Activated CD4-positive, alpha-beta T cell treated with anti-CD3 and anti-CD28 coated beads for 1 hour (primary cell): ENCODE data around the gene EEA1.

Experiments
- DNase-seq: peaks from one replicate; pipeline ENCODE4 v3.0.0-alpha.2; 2020

The EEA1 gene

DNA sequence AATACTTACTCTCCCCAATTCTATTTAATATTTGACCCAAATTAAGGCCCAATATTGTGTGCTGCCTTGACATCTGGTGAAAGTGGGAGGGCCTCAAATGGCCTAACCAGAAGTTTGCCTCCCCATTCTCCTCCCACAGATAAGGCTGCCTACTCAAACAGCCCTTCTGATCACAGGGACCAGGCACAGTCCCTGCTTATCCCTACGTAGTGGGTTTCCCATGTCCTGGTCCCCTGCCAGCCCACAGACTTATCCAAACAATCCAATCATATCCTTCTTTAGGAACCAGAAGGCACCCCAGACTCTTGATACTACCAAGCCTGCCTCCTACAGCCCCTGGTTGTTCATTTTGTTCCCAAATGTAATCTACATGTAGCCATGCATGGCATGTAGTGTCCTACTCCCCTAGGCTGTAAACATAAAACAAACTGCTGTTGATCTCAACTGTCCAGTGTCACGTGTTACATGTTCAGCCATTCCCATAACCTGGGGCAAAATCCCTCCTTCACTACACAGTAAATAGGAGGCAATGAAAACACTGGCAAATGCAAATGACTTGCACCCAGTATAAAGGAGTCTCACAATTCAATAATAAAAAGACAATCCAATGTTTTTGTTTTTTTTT lies 49.3 kb downstream of the EEA1 start:
- no peak for DNase-seq

- DNase-seq: no peak
These were observed 51.2 kb downstream of the EEA1 start for GRCh38 chr12:92877904-92878303.

DNA sequence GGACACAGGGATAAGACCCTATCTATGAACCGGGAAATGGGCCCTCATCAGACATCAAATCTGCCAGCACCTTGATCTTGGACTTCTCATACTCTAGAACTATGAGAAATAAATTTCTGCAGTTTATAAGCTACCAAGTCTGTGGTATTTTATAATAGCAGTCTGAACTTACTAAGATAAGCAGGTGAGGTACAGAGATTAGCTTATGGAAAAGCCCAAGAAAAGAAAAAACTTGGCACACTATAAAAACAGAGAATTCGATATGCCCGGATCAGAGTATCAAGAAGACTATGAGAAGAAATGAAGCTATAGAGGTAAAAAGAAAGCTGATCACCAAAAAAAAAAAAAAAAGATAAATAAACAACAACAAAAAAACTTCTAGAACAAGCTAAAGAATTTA lies 52.6 kb downstream of the EEA1 start:
- DNase-seq: no peak

DNA sequence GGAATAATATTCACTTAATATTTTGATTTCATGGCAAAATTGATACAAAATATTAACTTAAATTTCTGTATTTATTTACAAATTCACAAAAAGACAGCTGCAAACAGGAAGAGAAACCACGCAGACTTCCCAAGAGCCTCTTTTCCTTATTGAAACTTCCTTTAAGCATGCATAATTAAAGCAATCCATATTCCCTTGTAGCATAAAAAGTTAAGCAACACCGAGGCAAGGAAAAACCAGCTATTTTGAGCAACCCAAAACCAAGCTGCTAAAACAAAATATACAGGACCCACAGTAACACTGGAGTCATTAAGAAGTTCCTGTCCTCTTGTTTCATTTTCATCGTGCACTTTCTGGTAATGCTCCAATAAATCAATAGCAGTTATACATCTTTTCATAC lies 58.0 kb downstream of the EEA1 start:
- DNase-seq: no peak

DNA sequence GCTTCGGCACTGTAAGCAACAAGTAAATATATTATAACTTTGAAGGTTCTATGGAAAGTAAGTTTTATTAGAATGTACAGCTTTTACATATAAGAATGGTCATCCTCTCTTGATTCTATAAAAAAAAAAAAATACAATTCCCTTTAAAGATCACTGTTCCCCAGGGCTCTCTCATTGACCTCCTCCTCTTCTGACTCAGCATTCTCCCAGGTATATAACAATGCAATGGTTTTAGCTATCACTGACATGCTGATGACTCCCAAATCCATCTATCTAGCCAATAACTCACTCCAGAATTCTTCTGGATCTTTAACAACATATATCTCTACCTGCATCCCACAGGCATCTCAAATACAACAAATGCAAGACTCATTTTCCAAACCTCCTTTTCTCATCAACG lies 62.7 kb downstream of the EEA1 start:
- DNase-seq: no peak

- DNase-seq: no peak
These were observed 65.8 kb downstream of the EEA1 start for GRCh38 chr12:92863251-92863650.

DNA sequence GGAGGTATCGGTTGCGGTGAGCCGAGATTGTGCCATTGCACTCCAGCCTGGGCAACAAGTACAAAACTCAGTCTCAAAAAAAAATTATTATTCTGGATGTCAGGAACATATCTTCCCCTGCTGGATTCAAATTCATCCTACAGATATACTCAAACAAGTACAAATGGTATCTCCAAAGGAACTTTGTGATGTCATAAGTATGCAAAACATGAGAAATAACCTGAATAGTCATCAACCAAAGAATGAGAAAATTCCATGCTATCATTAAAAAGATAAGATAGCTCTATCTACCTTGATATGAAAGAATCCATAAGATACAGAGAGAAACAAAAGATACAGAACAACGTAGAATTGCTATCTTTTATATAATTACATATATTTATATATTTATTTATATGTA lies 67.7 kb downstream of the EEA1 start:
- DNase-seq: no peak

GRCh38 chr12:92860521-92860920 lies 68.6 kb downstream of the EEA1 start:
- DNase-seq: no peak

DNA sequence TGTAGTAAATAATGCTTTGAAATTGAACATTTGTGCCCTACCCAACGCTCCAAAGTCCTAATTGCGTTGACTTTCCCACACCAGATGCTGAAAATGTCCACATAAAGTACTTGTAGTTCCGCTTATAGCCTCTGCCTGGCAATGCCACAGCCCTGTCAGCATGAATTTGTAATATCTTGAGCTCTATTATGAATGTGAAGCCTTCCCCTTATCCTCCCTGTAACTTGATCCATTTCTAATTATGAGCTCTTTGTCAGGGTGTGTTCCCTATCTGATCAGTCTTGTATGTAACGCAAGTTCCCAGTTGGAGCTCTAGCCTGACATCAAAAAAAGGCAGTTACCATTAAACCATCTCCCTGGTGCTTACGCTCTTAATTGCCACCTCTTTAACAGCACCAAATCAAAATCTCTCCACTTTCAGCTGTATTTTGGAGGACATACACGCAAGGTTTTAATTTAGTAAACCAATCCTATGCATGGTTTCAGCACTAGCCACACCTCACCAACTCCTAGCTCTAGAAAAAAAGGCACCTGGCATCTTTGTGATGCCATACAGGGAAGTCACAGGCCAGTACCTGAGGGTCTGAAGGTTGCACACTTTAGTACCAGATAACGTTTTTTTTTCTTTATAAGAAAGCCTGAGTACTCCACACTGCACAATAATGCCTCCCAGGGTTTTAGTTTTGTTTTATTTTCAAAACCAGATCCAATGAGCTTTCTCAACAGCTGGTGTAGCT lies 69.3 kb downstream of the EEA1 start:
- no peak for DNase-seq

DNA sequence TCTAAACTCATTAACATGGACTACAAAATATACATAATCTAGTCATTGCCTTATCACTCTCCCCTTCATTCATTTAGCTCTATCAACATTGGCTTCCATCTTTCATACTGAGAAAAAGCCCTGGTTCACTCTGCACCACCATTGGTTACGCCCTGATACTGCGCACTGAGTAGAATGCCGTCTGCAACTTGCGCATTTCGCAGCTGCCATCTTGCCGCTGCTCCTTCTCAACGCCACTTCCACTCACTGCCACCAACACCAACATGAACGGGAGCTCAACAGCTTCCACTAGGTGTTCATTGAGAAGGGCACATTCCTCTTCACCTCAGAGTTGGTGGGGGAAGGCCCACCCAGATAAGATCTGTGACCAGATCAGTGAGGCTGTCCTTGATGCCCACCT lies 71.3 kb downstream of the EEA1 start:
- DNase-seq: no peak

- no peak for DNase-seq
These were observed 74.8 kb downstream of the EEA1 start for GRCh38 chr12:92854344-92854743.

DNA sequence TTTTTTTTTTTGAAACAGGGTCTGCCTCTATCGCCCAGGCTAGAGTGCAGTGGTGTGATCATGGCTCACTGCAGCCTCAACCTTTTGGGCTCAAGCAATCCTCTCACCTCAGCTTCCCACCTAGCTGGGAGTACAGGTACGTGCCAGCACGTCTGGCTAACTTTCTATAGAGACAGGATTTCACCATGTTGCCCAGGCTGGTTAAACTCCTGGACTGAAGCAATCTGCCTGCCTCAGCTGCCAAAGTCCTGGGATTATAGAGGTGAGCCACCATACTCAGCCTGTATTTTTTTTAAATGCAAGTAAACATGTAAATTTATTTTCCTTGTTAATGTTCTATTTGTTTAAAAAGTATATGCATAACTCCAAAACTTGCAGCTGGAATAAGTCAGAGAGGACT lies 80.4 kb downstream of the EEA1 start:
- no peak for DNase-seq

DNA sequence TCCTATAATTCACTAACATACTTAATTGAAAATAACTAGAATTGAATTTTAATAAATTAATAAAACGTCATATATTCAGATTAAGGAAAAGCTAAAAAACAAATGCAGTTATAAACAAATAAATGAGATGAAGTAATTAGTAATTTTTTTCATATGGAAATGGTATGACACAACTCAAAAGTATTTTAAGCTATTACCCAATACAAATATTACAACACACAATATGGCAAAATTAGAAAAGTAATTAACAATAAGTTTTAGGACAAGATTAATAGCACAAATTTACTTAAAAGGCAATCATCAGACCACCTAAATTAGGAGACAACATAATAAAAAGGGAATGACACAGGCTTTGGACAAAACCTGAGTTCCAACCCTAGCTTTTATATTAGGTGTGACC lies 81.7 kb downstream of the EEA1 start:
- no peak for DNase-seq

DNA sequence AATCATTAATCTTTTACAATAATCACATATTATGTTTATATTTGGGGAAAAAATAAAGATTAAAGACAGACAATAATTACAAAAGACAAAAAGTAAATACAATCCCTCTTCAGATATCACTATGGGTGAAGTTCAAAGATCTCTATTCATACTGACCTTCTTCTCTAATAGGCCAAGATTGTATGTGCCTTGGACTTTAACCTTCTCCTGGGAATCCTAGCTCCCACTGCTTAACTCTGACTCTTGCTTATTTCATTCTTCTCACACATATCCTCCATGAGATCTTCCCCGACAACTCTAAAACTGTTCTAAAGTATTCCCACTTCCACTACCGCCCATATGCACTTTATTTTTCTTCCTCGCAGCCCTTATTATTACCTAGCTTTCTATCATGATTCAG lies 83.8 kb downstream of the EEA1 start:
- no peak for DNase-seq

GRCh38 chr12:92844151-92844763 lies 84.8 kb downstream of the EEA1 start:
- DNase-seq: no peak

DNA sequence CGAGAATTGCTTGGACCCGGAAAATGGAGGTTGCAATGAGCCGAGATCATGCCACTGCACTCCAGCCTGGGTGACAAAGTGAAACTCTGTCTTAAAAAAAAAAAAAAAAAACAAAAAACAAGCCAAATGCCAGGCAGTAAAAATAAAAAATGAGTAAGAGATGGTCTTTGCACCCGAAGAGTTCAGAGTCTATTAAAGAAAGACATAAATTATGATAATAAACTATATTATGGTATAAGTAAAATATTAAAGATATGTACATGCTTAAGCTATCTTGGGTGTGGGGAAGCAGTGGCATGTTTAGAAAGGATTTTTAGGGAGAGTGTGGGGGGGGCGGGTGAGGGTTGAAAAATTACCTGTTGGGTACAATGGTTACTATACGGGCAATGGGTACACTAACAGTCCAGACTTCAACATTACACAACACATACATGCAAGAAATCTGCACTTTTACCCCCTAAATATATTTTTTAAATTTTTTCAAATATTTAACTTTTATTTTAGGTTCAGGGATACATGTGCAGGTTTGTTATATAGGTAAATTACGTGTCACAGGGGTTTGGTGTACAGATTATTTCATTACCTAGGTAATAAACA lies 99.3 kb downstream of the EEA1 start:
- DNase-seq: no peak

DNA sequence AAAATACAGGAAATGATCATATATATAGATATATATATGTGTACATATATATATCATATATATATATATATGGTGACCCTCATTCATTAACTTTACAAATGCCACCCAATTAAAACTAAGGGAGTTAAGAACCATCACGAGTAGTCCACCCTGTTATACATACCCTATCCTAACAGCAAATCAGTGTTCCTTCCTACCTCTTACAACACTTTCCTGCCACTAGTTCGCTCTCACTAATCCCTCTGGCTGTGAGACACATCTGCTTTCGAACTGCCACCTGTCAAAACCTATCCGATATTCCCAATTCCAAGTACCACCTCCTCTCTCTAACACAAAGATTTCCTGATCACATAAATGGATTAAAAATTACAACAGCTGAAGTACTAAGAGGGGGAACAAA lies 100.5 kb downstream of the EEA1 start:
- no peak for DNase-seq

DNA sequence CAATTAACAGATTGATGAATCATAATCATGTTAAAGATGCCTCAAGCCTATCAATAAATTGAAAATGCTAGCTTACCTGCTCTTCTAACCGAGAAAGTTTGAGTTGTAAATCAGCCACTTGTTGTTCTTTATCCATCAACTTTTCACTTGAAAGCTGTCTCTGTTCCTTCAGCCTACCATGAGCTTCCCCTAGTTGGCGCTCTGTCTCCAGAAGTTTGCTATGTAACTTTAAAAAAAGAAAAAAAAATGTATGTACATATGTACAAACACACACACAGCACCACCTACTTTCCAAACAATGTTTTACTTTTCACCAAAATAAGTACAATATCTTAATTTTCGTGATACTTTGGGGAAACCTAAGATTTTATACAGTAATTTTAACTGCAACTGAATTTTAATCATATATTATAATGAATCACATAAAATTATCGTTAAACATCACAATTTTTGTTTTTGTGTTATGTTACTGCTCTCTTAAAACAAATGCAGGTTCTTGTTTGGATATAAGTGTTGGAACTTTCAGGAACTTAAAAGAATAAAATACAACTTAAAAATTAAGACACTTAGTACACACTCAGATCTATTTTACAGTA lies 101.2 kb downstream of the EEA1 start:
- DNase-seq: no peak

DNA sequence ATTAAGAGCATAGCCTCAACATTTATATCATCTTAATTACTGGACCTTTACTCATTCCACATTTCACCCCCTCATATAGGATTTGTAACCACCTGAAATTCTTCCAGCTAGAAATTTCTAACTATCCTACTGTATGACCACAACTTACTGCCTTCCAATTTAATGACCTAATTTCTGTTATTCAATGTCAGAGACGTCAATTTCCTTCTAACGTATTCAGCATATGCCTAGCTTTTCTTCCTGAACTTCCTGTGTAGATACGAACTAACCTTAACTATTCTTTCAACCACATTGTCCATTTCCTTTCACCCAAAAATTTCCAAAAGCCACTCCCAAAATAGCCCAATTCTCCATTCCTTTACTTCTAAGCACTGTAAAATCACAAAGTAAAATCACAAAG lies 108.0 kb downstream of the EEA1 start:
- DNase-seq: no peak

GRCh38 chr12:92814584-92814983 lies 114.5 kb downstream of the EEA1 start:
- no peak for DNase-seq

GRCh38 chr12:92810370-92810769 lies 118.7 kb downstream of the EEA1 start:
- no peak for DNase-seq

- no peak for DNase-seq
These were observed 125.2 kb downstream of the EEA1 start for GRCh38 chr12:92803903-92804302.

DNA sequence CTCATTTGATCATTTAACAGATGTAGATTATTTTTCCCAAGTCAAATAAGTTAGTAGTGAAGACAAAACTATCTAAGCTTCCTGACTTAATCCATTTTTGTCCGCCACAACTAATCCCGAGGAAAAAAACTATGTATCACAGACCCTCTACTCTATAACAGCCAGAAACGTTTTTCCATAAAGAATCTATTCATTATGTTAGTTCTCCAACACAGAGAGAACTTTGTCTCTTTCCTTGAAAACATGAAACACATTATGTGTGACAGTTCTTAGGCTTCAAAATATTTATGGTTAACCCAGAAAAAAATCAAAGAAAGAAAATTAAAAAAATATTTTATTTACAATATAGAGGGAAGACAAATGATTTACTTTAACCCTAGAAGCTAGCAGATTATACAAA lies 126.2 kb downstream of the EEA1 start:
- DNase-seq: no peak

GRCh38 chr12:92796650-92797049 lies 132.4 kb downstream of the EEA1 start:
- DNase-seq: no peak
